HL-60 (cell line): Measurements from ENCODE around the gene ZNF410.

Experiments
- DNase-seq, 2 experiments: peaks; one replicate each; pipeline ENCODE4 v3.0.0-alpha.2; 2010 to 2020; ENCODE audit warnings: low read depth in 1 of 2, low spot score in 1 of 2
- H3K27ac ChIP-seq: fragments of 250-450 bp; sonication (Bioruptor Pico); replicated peaks from 2 replicates; pipeline ENCODE4 v1.5.1; 2020; ENCODE audit warnings: mild to moderate bottlenecking, moderate library complexity
- H3K27me3 ChIP-seq: fragments of 250-450 bp; sonication (Bioruptor Pico); 2 replicates; pipeline ENCODE4 v1.5.1; 2021; ENCODE audit warnings: mild to moderate bottlenecking, moderate library complexity; ENCODE audit not compliant: insufficient read depth, poor library complexity, severe bottlenecking
- H3K4me3 ChIP-seq: replicated peaks from 2 replicates; pipeline ENCODE4 v1.5.1; 2011; ENCODE audit warnings: mild to moderate bottlenecking, control low read depth, low read length; ENCODE audit not compliant: insufficient read depth
- GABPA ChIP-seq: IDR thresholded peaks from 2 replicates; pipeline ENCODE4 v1.6.1; 2012; ENCODE audit warnings: low read depth
- POLR2AphosphoS5 ChIP-seq: IDR thresholded peaks from 2 replicates; pipeline ENCODE4 v1.6.1; 2012; ENCODE audit warnings: low read depth
- SPI1 ChIP-seq: IDR thresholded peaks from 2 replicates; pipeline ENCODE4 v1.6.1; 2012; ENCODE audit warnings: low read depth, mild to moderate bottlenecking, borderline replicate concordance
- TF ChIP-seq, protein P1 (sequence below): IDR thresholded peaks from 2 replicates; pipeline ENCODE4 v1.6.1; 2012; ENCODE audit warnings: low read depth; ENCODE audit not compliant: insufficient replicate concordance
- TF ChIP-seq, protein P2 (sequence below): IDR thresholded peaks from one replicate; pipeline ENCODE4 v1.5.1; 2011; ENCODE audit warnings: low read length, control low read depth, inconsistent platforms; ENCODE audit not compliant: insufficient read depth

Gene ZNF410

DNA sequence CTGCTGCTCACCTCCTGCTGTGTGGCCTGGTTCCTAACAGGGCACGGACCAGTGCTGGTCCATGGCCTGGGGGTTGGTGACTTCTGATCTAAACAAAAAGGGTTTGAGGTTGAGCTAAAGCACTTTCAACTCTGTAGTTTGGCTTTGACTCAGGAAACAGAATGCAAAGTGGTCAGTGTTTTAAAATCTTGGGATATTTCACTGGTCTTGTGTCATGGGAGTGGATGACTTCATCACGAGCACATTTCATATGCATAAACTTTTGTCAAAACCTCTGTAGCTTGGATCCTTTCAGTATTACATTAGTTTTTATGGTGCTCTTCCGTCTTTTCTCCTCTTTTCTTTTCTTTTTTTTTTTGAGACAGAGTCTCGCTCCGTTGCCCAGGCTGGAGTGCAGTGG, 37.7 kb downstream of the ZNF410 start:
- H3K27ac ChIP-seq: no peak overlapping the region
- TF ChIP-seq GABPA (no peak), SPI1 (no peak), POLR2AphosphoS5 (no peak)
- TF ChIP-seq, protein P1, sequence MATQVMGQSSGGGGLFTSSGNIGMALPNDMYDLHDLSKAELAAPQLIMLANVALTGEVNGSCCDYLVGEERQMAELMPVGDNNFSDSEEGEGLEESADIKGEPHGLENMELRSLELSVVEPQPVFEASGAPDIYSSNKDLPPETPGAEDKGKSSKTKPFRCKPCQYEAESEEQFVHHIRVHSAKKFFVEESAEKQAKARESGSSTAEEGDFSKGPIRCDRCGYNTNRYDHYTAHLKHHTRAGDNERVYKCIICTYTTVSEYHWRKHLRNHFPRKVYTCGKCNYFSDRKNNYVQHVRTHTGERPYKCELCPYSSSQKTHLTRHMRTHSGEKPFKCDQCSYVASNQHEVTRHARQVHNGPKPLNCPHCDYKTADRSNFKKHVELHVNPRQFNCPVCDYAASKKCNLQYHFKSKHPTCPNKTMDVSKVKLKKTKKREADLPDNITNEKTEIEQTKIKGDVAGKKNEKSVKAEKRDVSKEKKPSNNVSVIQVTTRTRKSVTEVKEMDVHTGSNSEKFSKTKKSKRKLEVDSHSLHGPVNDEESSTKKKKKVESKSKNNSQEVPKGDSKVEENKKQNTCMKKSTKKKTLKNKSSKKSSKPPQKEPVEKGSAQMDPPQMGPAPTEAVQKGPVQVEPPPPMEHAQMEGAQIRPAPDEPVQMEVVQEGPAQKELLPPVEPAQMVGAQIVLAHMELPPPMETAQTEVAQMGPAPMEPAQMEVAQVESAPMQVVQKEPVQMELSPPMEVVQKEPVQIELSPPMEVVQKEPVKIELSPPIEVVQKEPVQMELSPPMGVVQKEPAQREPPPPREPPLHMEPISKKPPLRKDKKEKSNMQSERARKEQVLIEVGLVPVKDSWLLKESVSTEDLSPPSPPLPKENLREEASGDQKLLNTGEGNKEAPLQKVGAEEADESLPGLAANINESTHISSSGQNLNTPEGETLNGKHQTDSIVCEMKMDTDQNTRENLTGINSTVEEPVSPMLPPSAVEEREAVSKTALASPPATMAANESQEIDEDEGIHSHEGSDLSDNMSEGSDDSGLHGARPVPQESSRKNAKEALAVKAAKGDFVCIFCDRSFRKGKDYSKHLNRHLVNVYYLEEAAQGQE: no peak
- TF ChIP-seq, protein P2, sequence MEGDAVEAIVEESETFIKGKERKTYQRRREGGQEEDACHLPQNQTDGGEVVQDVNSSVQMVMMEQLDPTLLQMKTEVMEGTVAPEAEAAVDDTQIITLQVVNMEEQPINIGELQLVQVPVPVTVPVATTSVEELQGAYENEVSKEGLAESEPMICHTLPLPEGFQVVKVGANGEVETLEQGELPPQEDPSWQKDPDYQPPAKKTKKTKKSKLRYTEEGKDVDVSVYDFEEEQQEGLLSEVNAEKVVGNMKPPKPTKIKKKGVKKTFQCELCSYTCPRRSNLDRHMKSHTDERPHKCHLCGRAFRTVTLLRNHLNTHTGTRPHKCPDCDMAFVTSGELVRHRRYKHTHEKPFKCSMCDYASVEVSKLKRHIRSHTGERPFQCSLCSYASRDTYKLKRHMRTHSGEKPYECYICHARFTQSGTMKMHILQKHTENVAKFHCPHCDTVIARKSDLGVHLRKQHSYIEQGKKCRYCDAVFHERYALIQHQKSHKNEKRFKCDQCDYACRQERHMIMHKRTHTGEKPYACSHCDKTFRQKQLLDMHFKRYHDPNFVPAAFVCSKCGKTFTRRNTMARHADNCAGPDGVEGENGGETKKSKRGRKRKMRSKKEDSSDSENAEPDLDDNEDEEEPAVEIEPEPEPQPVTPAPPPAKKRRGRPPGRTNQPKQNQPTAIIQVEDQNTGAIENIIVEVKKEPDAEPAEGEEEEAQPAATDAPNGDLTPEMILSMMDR: no peak
- no peak for DNase-seq
- no peaks in the 10 kb centered on the region for H3K27me3 ChIP-seq
- H3K4me3 ChIP-seq: no peak overlapping the region

- Histone ChIP-seq H3K27ac (no peak overlapping the region), H3K27me3 (no peaks in the 10 kb centered on the region), H3K4me3 (no peak overlapping the region)
- DNase-seq: no peak
- TF ChIP-seq, protein P2: no peak
- TF ChIP-seq SPI1: no peak
- no peak for TF ChIP-seq POLR2AphosphoS5
Observed at GRCh38 chr14:73935666-73936065, 49.0 kb downstream of the ZNF410 start.

DNA sequence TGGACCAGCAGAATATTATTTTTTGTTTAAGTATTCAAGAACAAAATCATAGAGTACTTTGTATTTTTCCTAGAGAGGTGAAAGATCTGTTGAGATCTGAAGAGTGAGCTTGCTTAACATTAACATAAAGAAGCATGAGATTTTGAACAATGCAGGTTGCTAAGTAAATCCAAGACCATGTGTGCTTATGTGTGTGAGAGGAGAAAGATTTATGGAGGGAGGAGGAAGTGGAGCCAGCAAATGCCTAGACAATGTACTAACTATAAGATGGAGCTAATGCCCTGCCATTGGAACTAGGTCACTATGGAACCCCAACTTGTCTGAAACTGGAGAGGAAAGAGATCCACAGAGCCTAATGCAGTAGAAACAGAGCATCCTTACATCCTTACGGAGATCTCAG, 49.9 kb downstream of the ZNF410 start:
- H3K27me3 ChIP-seq: no peaks in the 10 kb centered on the region
- TF ChIP-seq SPI1: no peak
- TF ChIP-seq, protein P2: no peak
- no peak for DNase-seq

GRCh38 chr14:73937012-73937411, 50.4 kb downstream of the ZNF410 start:
- H3K4me3 ChIP-seq: no peak overlapping the region
- TF ChIP-seq, protein P2: no peak
- no peak for DNase-seq
- no peaks in the 10 kb centered on the region for H3K27me3 ChIP-seq
- no peak overlapping the region for H3K27ac ChIP-seq

More for the DNA sequence above, 49.9 kb downstream of the ZNF410 start:
- H3K27ac ChIP-seq: no peak overlapping the region
- no peak overlapping the region for H3K4me3 ChIP-seq

GRCh38 chr14:73942180-73942579, 55.5 kb downstream of the ZNF410 start:
- no peak for TF ChIP-seq POLR2AphosphoS5
- TF ChIP-seq SPI1: no peak
- TF ChIP-seq, protein P1: no peak
- TF ChIP-seq, protein P2: no peak
- TF ChIP-seq GABPA: no peak
- DNase-seq: no peak
- Histone ChIP-seq H3K27ac (no peak overlapping the region), H3K27me3 (no peaks in the 10 kb centered on the region), H3K4me3 (no peak overlapping the region)
